ENCODE data around the gene FLAD1. TPM values are rescaled to one million over a fixed set of nuclear protein-coding genes. Genes with fewer than 3 reads are reported as not detected.

The FLAD1 gene
- total RNA-seq, 4 donors from 2014 or later = 12.6 to 33.8 (median 20.7) TPM

DNA sequence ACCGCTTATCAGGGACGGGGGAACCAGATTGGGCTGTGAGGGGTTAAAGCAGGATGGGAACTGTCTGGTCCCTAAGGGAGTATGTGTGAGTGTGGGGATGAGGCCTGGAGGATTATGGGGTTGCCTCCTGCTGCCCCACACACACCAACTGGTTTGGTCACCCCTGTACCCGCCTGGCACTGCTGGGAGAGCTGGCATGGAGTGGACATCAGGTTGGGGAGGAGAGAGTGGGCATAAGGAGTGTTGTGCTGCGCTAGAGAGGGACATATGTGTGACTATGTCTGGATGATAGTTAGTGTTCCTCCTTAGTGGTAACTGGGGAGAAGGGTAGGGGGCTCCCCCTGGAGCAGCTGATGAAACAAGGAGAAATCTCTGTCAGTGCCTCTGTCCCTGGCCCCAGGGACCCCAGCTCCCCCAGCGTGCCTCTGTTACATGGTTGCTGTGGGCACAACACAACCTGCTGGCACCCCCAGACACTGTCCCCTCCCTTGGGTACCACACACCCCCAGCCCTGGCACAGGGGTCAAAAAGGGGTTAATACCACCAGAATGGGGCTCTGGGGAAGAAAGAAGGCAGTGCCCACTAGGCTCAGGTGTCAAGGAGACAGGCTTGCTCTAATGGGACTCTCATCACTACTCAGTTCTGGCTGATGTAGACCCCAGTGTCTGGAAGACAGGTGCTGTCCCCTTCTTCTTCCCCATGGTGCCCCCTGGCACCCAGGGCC, 21.4 kb downstream of the FLAD1 start:
- Histone ChIP-seq H3K4me3 (peak overlapping the region; percentile 56 to 97), H3K9me3 (no peaks in the 10 kb centered on the region), H3K36me3 (no peaks in the 10 kb centered on the region), H3K27me3 (no peaks in the 10 kb centered on the region), H3K27ac (peak overlapping the region; percentile 93 to 99), H3K4me1 (peaks cover 0 to 19% of the 10 kb centered on the region in 2 donors)
- intact Hi-C loops (cut with DNase I; ENCODE audit: low total_unique reads) = no loop called here
- no peak for TF ChIP-seq CTCF (IDR thresholded peaks at IDR 0.05)
- TF ChIP-seq POLR2A (IDR thresholded peaks at IDR 0.05) = no peak
- DNase-seq = no peak

DNA sequence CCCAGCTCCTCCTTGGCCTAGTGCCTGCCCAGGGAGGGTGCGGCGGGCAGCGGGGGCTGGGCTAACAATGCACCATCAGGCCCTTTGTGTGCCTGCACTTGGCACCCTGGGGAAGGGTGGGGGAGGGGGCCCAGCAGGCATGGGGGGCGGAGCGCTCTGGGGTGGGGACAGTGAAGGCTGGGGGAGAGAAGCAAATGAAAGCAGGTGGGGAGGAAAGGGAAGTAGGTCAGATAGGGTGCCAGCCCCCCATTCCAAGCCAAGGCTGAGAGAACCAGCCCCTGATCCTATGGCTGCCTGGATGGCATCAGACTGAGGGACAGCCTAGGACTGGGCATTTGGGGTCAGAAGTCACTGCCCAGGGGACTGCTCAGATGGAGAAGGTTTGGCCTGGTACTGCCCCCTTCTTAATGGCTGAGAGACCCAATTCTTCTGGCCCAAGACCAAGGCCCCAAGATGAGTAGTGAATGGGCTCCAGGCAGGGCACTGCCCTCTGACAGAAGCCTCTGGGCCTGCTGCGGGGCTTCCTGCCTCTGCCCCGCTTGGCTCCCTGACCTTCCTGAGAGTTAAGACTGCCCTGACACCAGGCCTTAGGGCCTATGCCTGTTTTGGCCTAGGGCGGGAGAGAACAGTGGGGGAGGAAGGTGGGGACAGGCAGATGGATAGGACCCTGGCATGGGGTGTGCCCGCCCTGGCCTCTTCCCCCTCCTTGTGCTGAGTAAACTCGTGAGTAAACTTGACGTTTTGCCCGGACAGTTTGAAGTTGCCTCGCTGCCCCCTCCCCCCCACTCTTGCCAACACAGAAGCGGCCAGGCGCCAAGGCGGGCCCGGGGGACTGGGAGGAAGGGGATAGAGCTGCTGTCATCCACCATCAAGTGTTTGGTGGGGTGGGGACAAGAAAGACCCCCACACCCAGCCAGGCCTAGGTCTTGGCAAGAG, 22.2 kb downstream of the FLAD1 start:
- H3K4me3 ChIP-seq = no peak overlapping the region
- intact Hi-C loops (cut with DNase I; ENCODE audit: low total_unique reads) = no loop called here
- H3K36me3 ChIP-seq = no peaks in the 10 kb centered on the region
- H3K27me3 ChIP-seq = no peaks in the 10 kb centered on the region
- H3K27ac ChIP-seq = peak overlapping the region; percentile 93 to 99
- TF ChIP-seq POLR2A (IDR thresholded peaks at IDR 0.05) = no peak
- TF ChIP-seq CTCF (IDR thresholded peaks at IDR 0.05) = no peak
- H3K4me1 ChIP-seq = peaks cover 0 to 11% of the 10 kb centered on the region in 2 donors
- peak; percentile 45 to 61 for DNase-seq
- no peaks in the 10 kb centered on the region for H3K9me3 ChIP-seq

- H3K9me3 ChIP-seq = no peaks in the 10 kb centered on the region
- H3K36me3 ChIP-seq = no peaks in the 10 kb centered on the region
- TF ChIP-seq POLR2A (IDR thresholded peaks at IDR 0.05) (no peak), CTCF (IDR thresholded peaks at IDR 0.05) (no peak)
- no peaks in the 10 kb centered on the region for H3K27me3 ChIP-seq
- no peak overlapping the region for H3K4me3 ChIP-seq
- H3K4me1 ChIP-seq = peaks cover 0 to 12% of the 10 kb centered on the region in 2 donors
- intact Hi-C loops (cut with DNase I; ENCODE audit: low total_unique reads) = no loop called here
- no peak for DNase-seq
- peak overlapping the region; percentile 93 to 99 for H3K27ac ChIP-seq
Measured at GRCh38 chr1:155006601-155007101, 23.5 kb downstream of the FLAD1 start.

DNA sequence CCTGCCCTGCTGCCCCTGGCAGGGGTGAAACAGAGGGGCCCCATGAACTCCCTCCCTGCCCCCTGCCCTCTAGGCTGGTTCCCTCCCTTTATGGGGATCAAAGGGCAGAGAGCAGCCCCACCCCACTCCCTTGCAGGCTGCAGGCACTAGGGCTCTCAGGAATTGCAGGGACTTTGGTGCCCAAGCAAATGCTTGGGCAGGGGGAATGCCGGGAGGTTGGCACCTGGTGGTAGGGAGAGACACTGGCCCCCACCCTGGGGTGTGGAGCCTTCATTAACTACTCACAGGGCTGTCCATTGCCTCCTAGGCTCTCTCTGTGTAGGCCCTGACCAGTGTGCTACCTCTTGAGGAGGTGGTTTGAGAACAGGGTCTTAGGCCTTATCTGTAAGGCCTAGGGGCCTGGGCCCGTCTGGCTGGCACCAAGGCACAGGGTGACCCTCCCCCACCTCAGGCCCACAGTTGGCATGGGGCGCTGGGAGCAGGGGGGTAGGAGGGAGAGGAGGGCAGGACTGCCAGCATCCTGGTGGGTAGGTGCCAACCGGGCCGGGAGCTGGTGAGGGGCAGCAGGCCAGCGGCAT, 24.2 kb downstream of the FLAD1 start:
- intact Hi-C loops (cut with DNase I; ENCODE audit: low total_unique reads) = no loop called here
- peaks cover 0 to 19% of the 10 kb centered on the region in 2 donors for H3K4me1 ChIP-seq
- H3K27ac ChIP-seq = peak overlapping the region in 1 of 2 donors; percentile 21
- H3K4me3 ChIP-seq = no peak overlapping the region
- no peak for DNase-seq
- no peak for TF ChIP-seq POLR2A (IDR thresholded peaks at IDR 0.05)
- no peak for TF ChIP-seq CTCF (IDR thresholded peaks at IDR 0.05)
- no peaks in the 10 kb centered on the region for H3K27me3 ChIP-seq
- no peaks in the 10 kb centered on the region for H3K36me3 ChIP-seq
- no peaks in the 10 kb centered on the region for H3K9me3 ChIP-seq

All from uterus (tissue), 4 donors.